Stromal cell of bone marrow (primary cell): ENCODE data around the gene ANKRD39.
"Not testable (repeated sequence)": the region's sequence is repeated elsewhere in the genome, so short reads cannot be mapped to it uniquely, and the experiment has no call there.

Experiments
- DNase-seq: peaks from one replicate; pipeline ENCODE4 v3.0.0-alpha.2; 2012; ENCODE audit warnings: low read depth

The ANKRD39 gene, protein sequence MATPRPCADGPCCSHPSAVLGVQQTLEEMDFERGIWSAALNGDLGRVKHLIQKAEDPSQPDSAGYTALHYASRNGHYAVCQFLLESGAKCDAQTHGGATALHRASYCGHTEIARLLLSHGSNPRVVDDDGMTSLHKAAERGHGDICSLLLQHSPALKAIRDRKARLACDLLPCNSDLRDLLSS

DNA sequence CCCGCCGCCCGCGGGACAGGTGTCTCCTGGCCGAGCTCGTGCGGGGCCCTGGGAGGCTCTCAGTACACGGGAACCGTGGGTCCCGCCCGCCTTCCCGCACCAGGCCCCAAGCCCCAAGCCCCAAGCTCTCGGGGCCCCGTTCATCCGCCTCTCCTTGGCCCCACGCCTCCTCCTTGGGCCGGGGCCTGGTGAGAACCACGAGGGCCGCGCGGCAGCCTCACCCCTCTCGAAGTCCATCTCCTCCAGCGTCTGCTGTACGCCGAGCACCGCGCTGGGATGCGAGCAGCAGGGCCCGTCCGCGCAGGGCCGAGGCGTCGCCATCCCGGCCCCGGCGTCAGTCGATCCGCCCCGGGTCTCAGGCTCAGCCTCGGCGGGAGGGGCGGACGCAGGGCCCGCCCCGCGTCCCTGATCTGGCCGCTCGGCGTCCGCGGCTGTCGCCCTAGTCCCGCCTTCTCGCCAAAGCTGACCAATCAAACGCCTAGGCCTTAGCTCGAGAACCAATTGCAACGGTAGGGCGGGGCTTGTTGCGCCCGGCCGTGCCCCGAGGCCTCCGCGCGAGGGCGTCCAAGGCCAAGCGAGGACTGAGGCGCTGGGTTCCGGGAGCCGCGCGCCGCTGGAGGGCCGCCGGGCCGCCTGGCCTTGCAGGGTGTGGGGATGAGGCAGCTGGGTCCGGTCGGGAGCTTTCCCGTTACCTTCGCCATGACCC is at the start of gene ANKRD39:
Gene ANKRD39, minus strand, starts transcription at position 350 of the 706 bp plus-strand sequence. Its CDS starts 29 bp downstream, at position 321.
- peak; percentile 95 for DNase-seq

- peak; percentile 43 for DNase-seq
These were observed 48.9 kb upstream of the ANKRD39 start for GRCh38 chr2:96906729-96907114.

- DNase-seq: no peak
These were observed 46.0 kb upstream of the ANKRD39 start for GRCh38 chr2:96903815-96904214.

DNA sequence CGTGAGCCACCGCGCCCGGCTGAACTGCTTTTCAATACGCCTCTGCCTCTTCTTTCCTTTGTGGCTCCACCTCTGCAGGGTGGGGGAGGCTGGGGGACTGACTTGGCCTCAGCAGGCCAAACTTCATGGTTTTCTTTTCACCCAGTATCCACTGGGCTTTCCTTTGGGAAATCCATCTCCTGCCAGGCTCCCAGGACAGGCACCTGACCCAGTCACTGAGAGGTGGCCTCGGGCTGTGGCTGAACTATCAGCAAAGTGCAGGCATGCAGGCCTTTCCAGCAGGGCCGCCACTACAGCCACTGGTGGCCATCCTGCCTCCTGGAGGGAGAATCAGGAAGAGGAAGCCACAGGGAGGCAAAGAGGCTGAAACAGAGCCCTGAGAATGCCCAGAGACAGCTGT is 45.5 kb upstream of the ANKRD39 start:
- no peak for DNase-seq

DNA sequence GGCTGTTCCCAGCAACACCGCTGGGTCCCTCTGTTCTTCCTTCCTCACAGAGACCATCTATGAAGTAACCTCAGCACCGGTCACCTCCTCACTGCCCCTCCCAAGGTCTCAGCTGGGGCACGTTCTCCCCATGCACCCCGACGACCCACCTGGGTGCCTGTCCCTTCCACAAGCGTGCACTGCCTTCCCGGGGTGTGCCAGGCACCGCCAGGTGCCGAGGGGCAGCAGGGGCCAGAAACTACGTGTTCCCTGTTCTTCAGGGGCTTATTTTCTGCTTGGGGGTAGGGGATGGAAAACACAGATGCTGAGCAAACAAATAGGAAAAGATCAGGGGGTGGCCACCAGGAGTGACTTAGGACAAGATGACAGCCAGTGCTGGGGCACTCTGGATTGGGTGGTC is 42.4 kb upstream of the ANKRD39 start:
- no peak for DNase-seq

DNA sequence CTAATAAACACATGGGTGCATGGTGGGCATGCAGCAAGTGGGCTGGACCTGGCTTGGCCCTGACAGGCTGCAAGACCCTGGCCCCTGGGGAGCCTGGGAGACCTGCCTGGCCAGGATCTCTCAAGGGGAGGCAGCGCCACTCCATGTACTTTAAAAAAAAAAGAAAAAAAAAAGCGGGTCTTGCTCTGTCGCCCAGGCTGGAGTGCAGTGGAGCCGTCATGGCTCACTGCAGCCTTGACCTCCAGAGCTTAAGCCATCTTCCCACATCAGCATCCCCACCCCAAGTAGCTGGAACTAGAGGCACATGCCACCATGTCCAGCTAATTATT is 41.6 kb upstream of the ANKRD39 start:
- no peak for DNase-seq

GRCh38 chr2:96898641-96899412 is 41.0 kb upstream of the ANKRD39 start:
- DNase-seq: peak; percentile 49

GRCh38 chr2:96898135-96898505 is 40.3 kb upstream of the ANKRD39 start:
- no peak for DNase-seq

- no peak for DNase-seq
These were observed 39.8 kb upstream of the ANKRD39 start for GRCh38 chr2:96897491-96898134.

GRCh38 chr2:96895746-96896651 is 38.2 kb upstream of the ANKRD39 start:
- no peak for DNase-seq

DNA sequence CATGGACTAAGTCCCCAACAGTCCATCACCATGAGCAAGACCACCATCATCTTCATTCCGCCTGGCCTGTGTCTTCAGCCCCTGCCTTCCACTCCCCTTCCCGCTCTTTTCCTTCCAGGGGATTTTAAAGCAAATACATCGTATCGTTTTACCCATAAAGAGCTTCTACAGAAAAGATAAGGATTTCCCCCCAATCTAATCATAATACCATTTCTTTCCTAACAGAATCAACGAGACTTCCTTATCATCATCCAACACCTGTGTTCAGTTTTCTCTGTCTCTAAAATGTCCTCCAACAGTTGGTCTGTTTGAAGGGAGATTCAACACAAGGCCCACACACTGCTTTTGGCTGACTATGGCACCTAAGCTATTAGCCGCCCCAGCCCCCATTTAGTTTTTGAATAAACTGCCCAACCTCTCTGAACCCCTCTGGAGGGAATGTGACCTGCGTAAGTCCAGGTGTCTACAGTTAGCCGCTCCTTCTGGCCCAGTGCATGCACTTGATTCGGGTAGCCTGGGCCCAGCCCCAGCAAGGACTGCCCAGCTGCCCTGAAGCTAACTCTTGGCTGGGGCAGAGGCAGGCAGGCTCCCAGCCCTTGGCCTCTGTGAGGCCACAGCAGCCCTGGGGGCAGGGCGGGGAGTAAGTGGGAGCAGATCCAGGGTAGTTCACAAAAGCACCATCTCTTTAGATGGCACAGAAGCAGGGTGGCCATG is 37.4 kb upstream of the ANKRD39 start:
- DNase-seq: no peak

GRCh38 chr2:96894151-96894531 is 36.3 kb upstream of the ANKRD39 start:
- DNase-seq: no peak

GRCh38 chr2:96893289-96894150 is 35.7 kb upstream of the ANKRD39 start:
- DNase-seq: no peak

DNA sequence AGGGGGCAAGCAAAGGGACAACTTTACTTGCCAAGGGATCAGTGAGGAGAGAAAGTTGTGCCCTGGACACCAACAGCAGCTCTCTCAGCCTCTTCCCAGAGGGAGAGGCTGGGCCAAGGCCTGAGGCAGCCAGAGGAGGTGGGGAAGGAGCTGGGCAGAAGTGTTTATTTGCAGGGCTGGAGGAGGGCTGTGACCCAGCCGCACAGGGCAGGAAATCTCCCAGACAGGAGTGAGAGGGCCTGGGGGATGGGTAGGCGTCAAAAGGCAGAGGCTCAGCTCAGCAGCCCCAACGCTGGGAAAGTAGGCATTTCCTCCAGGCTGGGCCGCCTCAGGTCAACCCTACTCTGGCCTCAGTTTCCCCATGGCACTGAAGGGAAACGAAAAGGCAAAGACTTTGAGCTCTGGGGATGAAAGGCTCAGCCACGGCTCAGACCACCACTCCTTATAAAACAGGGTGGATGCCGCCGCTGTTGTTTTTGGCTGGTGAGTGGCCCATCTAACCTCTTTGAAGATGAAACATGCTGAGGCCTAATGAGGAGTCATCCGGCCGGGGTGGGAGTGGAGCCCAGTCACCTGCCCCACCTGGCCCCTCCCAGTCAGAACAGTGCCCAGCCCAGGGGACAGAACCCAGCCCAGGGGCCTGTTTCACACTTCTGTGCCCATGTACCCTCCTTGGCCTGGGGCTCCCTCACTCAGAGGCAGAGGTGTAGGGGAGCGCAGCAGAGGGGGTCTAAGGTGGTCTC is 33.9 kb upstream of the ANKRD39 start:
- DNase-seq: no peak

DNA sequence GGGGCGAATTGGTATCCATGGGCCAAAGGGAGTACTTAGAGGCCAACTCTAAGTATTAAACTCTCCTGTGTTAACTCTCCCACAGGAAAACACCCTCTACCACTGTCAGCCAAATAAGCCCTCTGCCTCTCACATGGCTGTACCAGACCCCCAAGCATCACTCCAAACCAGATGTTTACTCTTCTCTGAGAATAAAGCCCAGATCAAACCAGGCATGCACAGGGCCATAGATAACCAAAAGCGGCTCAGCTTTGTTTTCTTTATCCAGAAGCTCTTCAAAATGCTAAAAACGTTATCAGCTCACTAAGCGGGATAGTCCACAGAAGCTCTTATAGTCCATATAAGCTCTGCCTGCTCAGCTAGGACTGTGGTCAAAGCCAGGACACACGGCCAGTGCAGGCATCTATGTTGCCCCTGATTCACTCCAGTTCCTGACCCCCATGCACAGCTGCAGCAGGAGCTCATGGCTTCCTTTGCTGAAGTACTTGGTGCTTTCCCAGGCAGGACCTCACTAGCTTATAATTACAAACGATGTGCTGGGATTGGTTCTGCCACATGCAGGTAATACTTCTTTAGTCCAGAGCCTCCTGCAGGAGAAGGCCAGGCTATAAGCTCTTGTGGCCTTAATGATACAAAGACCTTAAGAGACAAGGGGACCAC is 33.0 kb upstream of the ANKRD39 start:
- no peak for DNase-seq

GRCh38 chr2:96890252-96890651 is 32.4 kb upstream of the ANKRD39 start:
- DNase-seq: no peak

DNA sequence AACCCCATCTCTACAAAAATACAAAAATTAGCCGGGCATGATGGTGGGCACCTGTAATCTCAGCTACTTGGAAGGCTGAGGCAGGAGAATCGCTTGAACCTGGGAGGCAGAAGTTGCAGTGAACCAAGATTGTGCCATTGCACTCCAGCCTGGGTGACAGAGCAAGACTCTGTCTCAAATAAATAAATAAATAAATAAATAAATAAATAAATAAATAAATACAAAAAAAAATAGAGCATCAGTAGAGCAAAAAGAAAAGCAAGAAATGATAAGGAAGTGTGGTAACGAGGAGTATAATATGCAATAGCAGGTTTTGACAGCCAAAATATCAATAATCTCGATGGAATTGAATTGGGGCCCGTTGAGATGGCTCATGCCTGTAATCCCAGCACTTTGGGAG is 31.7 kb upstream of the ANKRD39 start:
- not testable (repeated sequence) for DNase-seq

DNA sequence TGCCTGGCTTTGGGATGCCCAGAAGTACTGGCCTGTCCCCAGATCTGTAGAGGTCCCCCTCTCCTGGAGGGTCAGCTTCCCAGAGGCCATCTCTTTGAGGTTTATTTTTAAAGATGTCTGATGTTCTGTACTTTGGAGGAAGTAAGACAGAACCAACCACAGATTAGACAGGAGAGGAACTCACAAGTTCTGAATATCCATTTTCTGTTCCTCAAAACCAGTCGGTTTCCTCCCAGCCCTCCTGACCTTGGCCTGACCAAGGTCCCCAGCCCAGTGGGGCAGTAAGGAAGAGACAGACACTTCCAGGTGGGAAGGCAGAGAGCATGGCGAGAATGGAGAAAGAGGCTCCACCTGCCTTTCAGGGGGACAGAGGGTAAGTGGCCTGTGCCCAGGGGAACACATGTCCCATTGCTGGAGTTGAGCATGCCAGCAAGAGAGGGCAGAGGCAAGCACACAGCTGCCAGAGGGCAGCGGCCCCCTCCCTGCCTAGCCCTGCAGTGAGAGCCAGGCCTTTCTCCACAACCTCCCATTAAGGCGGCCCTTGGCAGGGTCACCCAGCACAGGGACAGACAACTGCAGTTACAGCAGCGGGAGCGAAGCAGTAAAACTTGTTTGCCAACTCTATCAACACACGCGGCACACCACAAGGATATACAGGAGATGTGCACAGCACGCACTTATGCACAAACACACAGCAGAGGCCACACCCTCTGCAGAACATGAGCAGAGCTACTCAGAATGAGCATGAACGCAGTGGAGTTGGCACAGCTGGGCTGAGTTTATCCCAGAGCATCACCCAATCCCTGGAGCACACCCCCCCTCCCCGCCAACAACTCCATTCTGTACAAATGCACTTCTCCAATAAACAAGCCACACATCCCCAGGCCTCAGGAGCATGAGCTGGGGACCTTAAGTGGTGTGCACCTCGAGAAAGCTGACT is 30.5 kb upstream of the ANKRD39 start:
- no peak for DNase-seq
